ENCODE results near the gene IL13RA1. TPM values are rescaled to one million over a fixed set of nuclear protein-coding genes. Genes with fewer than 3 reads are reported as not detected.

Gene IL13RA1
- total RNA-seq, 1 experiment from 2014 or later, result 28.2 TPM

- no peak for ATAC-seq
- ChIA-PET RAD21 (ENCODE audit: low non-redundant PET in 1 of 2, low total read pairs in 2 of 2, uncharacterized antibody in 2 of 2, unreplicated experiment in 2 of 2) (no interaction called here), POLR2A (no interaction called here), CTCF (no interaction called here)
- TF ChIP-seq TCF7L2 (IDR thresholded peaks at IDR 0.05; ENCODE audit: borderline replicate concordance, extremely low read depth, insufficient read depth, insufficient read length) (no peak), ZNF274 (IDR thresholded peaks at IDR 0.05; ENCODE audit: low read depth, low read length) (no peak), FOSL1 (IDR thresholded peaks at IDR 0.05; ENCODE audit: low read depth) (no peak), SP1 (IDR thresholded peaks at IDR 0.05; ENCODE audit: low read depth) (no peak), JUND (IDR thresholded peaks at IDR 0.05) (no peak), EGR1 (IDR thresholded peaks at IDR 0.05; ENCODE audit: low read depth) (no peak), MAX (IDR thresholded peaks at IDR 0.05) (no peak)
- Histone ChIP-seq H3K79me2 (ENCODE audit: insufficient read depth, low read length) (no peaks in the 10 kb centered on the region), H3K36me3 (ENCODE audit: control insufficient read depth in 1 of 2, insufficient read depth in 2 of 2, low read length in 2 of 2) (no peaks in the 10 kb centered on the region), H3K4me3 (replicated peaks in 1 of 2; ENCODE audit: low read depth in 1 of 2, low read length in 2 of 2) (no peak overlapping the region), H3K27ac (ENCODE audit: low read depth, low read length) (no peak overlapping the region), H3K9ac (ENCODE audit: low read length) (no peak overlapping the region), H3K9me2 (ENCODE audit: insufficient read depth) (no peaks in the 10 kb centered on the region), H3K4me1 (ENCODE audit: control insufficient read depth in 1 of 2, insufficient read depth in 2 of 2, low read length in 2 of 2) (peaks cover 0 to 12% of the 10 kb centered on the region in 2 experiments; a peak in 2 of 4 replicates), H3K4me2 (ENCODE audit: low read length) (no peak overlapping the region), H4K20me1 (ENCODE audit: insufficient read depth) (no peaks in the 10 kb centered on the region), H3K27me3 (ENCODE audit: insufficient read depth, low read length) (no peaks in the 10 kb centered on the region), H3K9me3 (ENCODE audit: control insufficient read depth in 1 of 2, insufficient read depth in 1 of 2, low read depth in 1 of 2, low read length in 2 of 2) (no peaks in the 10 kb centered on the region), H2AFZ (ENCODE audit: low read depth, low read length, poor library complexity, severe bottlenecking) (no peak overlapping the region)
- no TSS peak for BruUV-seq (replicated peaks)
- no peak for DNase-seq (ENCODE audit: low read depth, low spot score)
- intact Hi-C loops (cut with micrococcal nuclease), result no loop called here
Measured at GRCh38 chrX:118825227-118825626, 97.8 kb downstream of the IL13RA1 start.

GRCh38 chrX:118839334-118839958 is 112.0 kb downstream of the IL13RA1 start:
- intact Hi-C loops (cut with micrococcal nuclease), result loop anchor here (2.0 kb wide), 1 partner anchor 227 kb away; no protein-coding TSS in a partner anchor
- no TSS peak for BruUV-seq (replicated peaks)
- ChIA-PET CTCF (interaction anchor here (0.7 to 1.7 kb wide), 8 partner anchors 9 to 472 kb away, joined by 3 to 11 read pairs (median 4); partner anchors contain the start of gene ZCCHC12), RAD21 (ENCODE audit: low non-redundant PET in 1 of 2, low total read pairs in 2 of 2, uncharacterized antibody in 2 of 2, unreplicated experiment in 2 of 2) (interaction anchor here in 1 of 2 experiments (0.6 to 0.7 kb wide), 2 partner anchors 13 to 227 kb away, joined by 3 to 4 read pairs; no protein-coding TSS in a partner anchor), POLR2A (no interaction called here)
- no peaks in the 10 kb centered on the region for H3K36me3 ChIP-seq (ENCODE audit: control insufficient read depth in 1 of 2, insufficient read depth in 2 of 2, low read length in 2 of 2)
- H3K27me3 ChIP-seq (ENCODE audit: insufficient read depth, low read length), result no peaks in the 10 kb centered on the region
- no peaks in the 10 kb centered on the region for H3K9me2 ChIP-seq (ENCODE audit: insufficient read depth)
- peak overlapping the region; percentile 76 for H3K4me2 ChIP-seq (ENCODE audit: low read length)
- H2AFZ ChIP-seq (ENCODE audit: low read depth, low read length, poor library complexity, severe bottlenecking), result peak overlapping the region; percentile 94
- ATAC-seq (peak; percentile 98), DNase-seq (ENCODE audit: low read depth, low spot score) (peak; percentile 19)
- peaks cover 3 to 4% of the 10 kb centered on the region in 2 experiments; a peak in 2 of 4 replicates for H3K4me1 ChIP-seq (ENCODE audit: control insufficient read depth in 1 of 2, insufficient read depth in 2 of 2, low read length in 2 of 2)
- TF ChIP-seq SIN3A (IDR thresholded peaks at IDR 0.05; ENCODE audit: low read depth) (no peak), EZH2phosphoT487 (IDR thresholded peaks at IDR 0.05; ENCODE audit: borderline replicate concordance) (no peak), MAX (IDR thresholded peaks at IDR 0.05) (peak; percentile 71; the same call in 1 of the 2 replicates), POLR2AphosphoS5 (IDR thresholded peaks at IDR 0.05; ENCODE audit: low read depth, low read length) (no peak), ZFX (IDR thresholded peaks at IDR 0.05) (no peak), CBX3 (IDR thresholded peaks at IDR 0.05; ENCODE audit: low read depth) (peak; percentile 66; the same call in 1 of the 2 replicates), JUND (IDR thresholded peaks at IDR 0.05) (no peak), RAD21 (IDR thresholded peaks at IDR 0.05; ENCODE audit: low read depth) (peak; percentile 39), CTCF (IDR thresholded peaks at IDR 0.05 in 2 of 3, conservative IDR thresholded peaks at IDR 0.05 in 1 of 3; ENCODE audit: borderline replicate concordance in 1 of 3, insufficient read depth in 1 of 3, low read depth in 2 of 3, low read length in 2 of 3) (peak; percentile 53 to 57 (median 54))
- no peaks in the 10 kb centered on the region for H4K20me1 ChIP-seq (ENCODE audit: insufficient read depth)
- H3K9ac ChIP-seq (ENCODE audit: low read length), result no peak overlapping the region
- no peaks in the 10 kb centered on the region for H3K79me2 ChIP-seq (ENCODE audit: insufficient read depth, low read length)
- H3K4me3 ChIP-seq (replicated peaks in 1 of 2; ENCODE audit: low read depth in 1 of 2, low read length in 2 of 2), result peak overlapping the region; percentile 13 to 44; a peak in 3 of 4 replicates
- H3K9me3 ChIP-seq (ENCODE audit: control insufficient read depth in 1 of 2, insufficient read depth in 1 of 2, low read depth in 1 of 2, low read length in 2 of 2), result no peaks in the 10 kb centered on the region
- H3K27ac ChIP-seq (ENCODE audit: low read depth, low read length), result no peak overlapping the region
